Bladder microvascular endothelial cell (primary cell): Measurements from ENCODE around the gene RINT1. TPM values are rescaled to one million over a fixed set of nuclear protein-coding genes. Genes with fewer than 3 reads are reported as not detected.

ENCODE experiments used
- total RNA-seq: library from RNA; depleted of rRNA; stranded (reverse); fragments of >200 nt; gene quantifications from 2 replicates; pipeline ENCODE4 v1.2.3, GENCODE V29; 2014

The RINT1 gene
- 8.6 and 12.7 TPM in 2 replicates for total RNA-seq

GRCh38 chr7:105531792-105532671 lies at the start of gene RINT1:
TSS of gene RINT1 (plus strand) at chr7:105532201. CDS start at chr7:105532316, 115 bp downstream.

GRCh38 chr7:105521717-105522463 lies 10.1 kb upstream of the RINT1 start, which contains the start of gene PUS7:
TSS of gene PUS7 (minus strand) at chr7:105522271. CDS start at chr7:105508512, 13,759 bp downstream.

GRCh38 chr7:105581066-105581811 lies 49.2 kb downstream of the RINT1 start, which contains the start of gene EFCAB10:
TSS of gene EFCAB10 (minus strand) at chr7:105581493. CDS start at chr7:105581463, 30 bp downstream.

Other genes starting within 250 kb of the RINT1 start
- gene SRPK2, start 143.3 kb upstream of the RINT1 start, total RNA-seq, result 35.9 and 71.1 TPM in 2 replicates
- gene PUS7, start 9.9 kb upstream of the RINT1 start, total RNA-seq, result 14.2 and 29.0 TPM in 2 replicates
- 0.25 TPM in 1 of 2 replicates, not detected in the other for gene EFCAB10, start 49.3 kb downstream of the RINT1 start, total RNA-seq